Thymus (tissue), 14 donors: Measurements from ENCODE around the gene PROSER2. TPM values are rescaled to one million over a fixed set of nuclear protein-coding genes. Genes with fewer than 3 reads are reported as not detected.

Experiments used
- DNase-seq, 9 donors: peaks; one replicate each; pipeline ENCODE4 v3.0.0-alpha.2; 2013; ENCODE audit warnings: low spot score in 9 of 9, low read depth in 6 of 9, missing footprints in 1 of 9
- H3K27ac ChIP-seq, 2 donors: one replicate each; pipeline ENCODE4 v1.5.1; 2013; ENCODE audit warnings: control low read depth in 1 of 2, low read depth in 1 of 2, low read length in 1 of 2, mild to moderate bottlenecking in 1 of 2, moderate library complexity in 1 of 2
- H3K27me3 ChIP-seq, 2 donors: one replicate each; pipeline ENCODE4 v1.5.1; 2013; ENCODE audit warnings: low read length in 1 of 2; ENCODE audit not compliant: control insufficient read depth in 2 of 2, insufficient read depth in 1 of 2
- H3K36me3 ChIP-seq, 2 donors: one replicate each; pipeline ENCODE4 v1.5.1; 2013; ENCODE audit warnings: low read length in 1 of 2, mild to moderate bottlenecking in 1 of 2, moderate library complexity in 1 of 2; ENCODE audit not compliant: control insufficient read depth in 2 of 2, insufficient read depth in 2 of 2
- H3K4me1 ChIP-seq, 2 donors: one replicate each; pipeline ENCODE4 v1.5.1; 2013; ENCODE audit warnings: low read length in 2 of 2; ENCODE audit not compliant: control insufficient read depth in 2 of 2, insufficient read depth in 2 of 2
- H3K4me3 ChIP-seq, 2 donors: one replicate each; pipeline ENCODE4 v1.5.1; 2013; ENCODE audit warnings: low read length in 2 of 2, control low read depth in 1 of 2, mild to moderate bottlenecking in 1 of 2
- H3K9me3 ChIP-seq, 2 donors: one replicate each; pipeline ENCODE4 v1.5.1; 2013; ENCODE audit warnings: low read length in 1 of 2, mild to moderate bottlenecking in 1 of 2; ENCODE audit not compliant: control insufficient read depth in 2 of 2, insufficient read depth in 1 of 2
- WGBS: extraction: QIAGEN DNeasy Blood & Tissue Kit; methylation state at CpG from one replicate; pipeline ENCODE4 v1.1.7; 2013; 5-methylcytosine and 5-hydroxymethylcytosine counted together
- long read RNA-seq, 10 donors: transcript quantifications; one replicate each; lab custom pipeline, GENCODE V29; 2026
- polyA plus RNA-seq: library from polyadenylated mRNA; stranded (reverse); fragments of 200-250 nt; gene quantifications from one replicate; pipeline ENCODE4 v1.2.3, GENCODE V29; 2013
- total RNA-seq: library from RNA; stranded (reverse); fragments of 120-200 nt; gene quantifications from one replicate; pipeline ENCODE4 v1.2.4, GENCODE V29; 2013
- donor health status: healthy.

PROSER2 gene
- total RNA-seq (2.8 TPM), polyA plus RNA-seq (17.8 TPM)
- long read RNA-seq, donor 1 = 0 reads
- long read RNA-seq, donor 2 = 0 reads
- long read RNA-seq, donor 3, partial matches to known transcripts = 0 of 5 reads
- long read RNA-seq, donor 3, other reads (novel, unspliced or antisense) = 0 of 5 reads
- long read RNA-seq, donor 4, partial matches to known transcripts = 0 of 3 reads
- long read RNA-seq, donor 4, other reads (novel, unspliced or antisense) = 0 of 3 reads
- long read RNA-seq, donor 5, transcript PROSER2-201 (4 exons, 3,333 nt) = major isoform, 5 of 8 reads
- long read RNA-seq, donor 5, partial matches to known transcripts = 0 of 8 reads
- long read RNA-seq, donor 5, other reads (novel, unspliced or antisense) = 0 of 8 reads
- long read RNA-seq, donor 6, partial matches to known transcripts = 0 of 2 reads
- long read RNA-seq, donor 6, other reads (novel, unspliced or antisense) = 0 of 2 reads
- long read RNA-seq, donor 7, partial matches to known transcripts = 0 of 5 reads
- long read RNA-seq, donor 7, other reads (novel, unspliced or antisense) = 0 of 5 reads
- long read RNA-seq, donor 8, partial matches to known transcripts = 0 of 4 reads
- long read RNA-seq, donor 8, other reads (novel, unspliced or antisense) = 0 of 4 reads
- long read RNA-seq, donor 9, partial matches to known transcripts = 0 of 4 reads
- long read RNA-seq, donor 9, other reads (novel, unspliced or antisense) = 0 of 4 reads
- long read RNA-seq, donor 10, partial matches to known transcripts = 0 of 5 reads
- long read RNA-seq, donor 10, other reads (novel, unspliced or antisense) = 0 of 5 reads

- H3K27me3 ChIP-seq = peaks cover 16 to 39% of the 10 kb centered on the region in 2 donors
- peak within 1 kb of the TSS; percentile 54 to 69 for H3K4me3 ChIP-seq
- peaks cover 0 to 4% of the 10 kb centered on the region in 2 donors for H3K9me3 ChIP-seq
- peaks cover 0 to 3% of the 10 kb centered on the region in 2 donors for H3K4me1 ChIP-seq
- under 1% methylated on average over 114 of the region's 114 CpGs for WGBS
- H3K27ac ChIP-seq = peak within 1 kb of the TSS in 1 of 2 donors; percentile 82
- DNase-seq = peak in 7 of 9 donors; percentile 36 to 76 (median 42)
- no peaks in the 10 kb centered on the region for H3K36me3 ChIP-seq
These were observed at the start of gene PROSER2 for GRCh38 chr10:11823122-11823988. Gene PROSER2 (plus strand): TSS chr10:11823356. CDS start chr10:11852078, 28,722 bp downstream.

GRCh38 chr10:11773761-11774441 is 49.3 kb upstream of the PROSER2 start:
- no peak for DNase-seq
- Histone ChIP-seq H3K27me3 (no peaks in the 10 kb centered on the region), H3K4me3 (no peak overlapping the region), H3K4me1 (no peaks in the 10 kb centered on the region), H3K9me3 (no peaks in the 10 kb centered on the region), H3K36me3 (no peaks in the 10 kb centered on the region), H3K27ac (no peak overlapping the region)
- WGBS = 96% methylated on average over 14 of the region's 14 CpGs

- Histone ChIP-seq H3K27ac (no peak overlapping the region), H3K9me3 (no peaks in the 10 kb centered on the region), H3K27me3 (no peaks in the 10 kb centered on the region), H3K36me3 (no peaks in the 10 kb centered on the region), H3K4me3 (no peak overlapping the region), H3K4me1 (no peaks in the 10 kb centered on the region)
- DNase-seq = no peak
- 76% methylated on average over 5 of the region's 5 CpGs for WGBS
These were observed 47.7 kb upstream of the PROSER2 start for GRCh38 chr10:11775412-11775811.

GRCh38 chr10:11776080-11776479 is 47.1 kb upstream of the PROSER2 start:
- no peaks in the 10 kb centered on the region for H3K4me1 ChIP-seq
- WGBS = 97% methylated on average over 3 of the region's 3 CpGs

GRCh38 chr10:11781114-11781513 is 42.0 kb upstream of the PROSER2 start:
- Histone ChIP-seq H3K4me3 (no peak overlapping the region), H3K36me3 (no peaks in the 10 kb centered on the region), H3K4me1 (no peaks in the 10 kb centered on the region), H3K27me3 (no peaks in the 10 kb centered on the region), H3K9me3 (no peaks in the 10 kb centered on the region), H3K27ac (no peak overlapping the region)
- no peak for DNase-seq
- WGBS = 92% methylated on average over 6 of the region's 6 CpGs

More at GRCh38 chr10:11776080-11776479, 47.1 kb upstream of the PROSER2 start:
- DNase-seq = no peak
- Histone ChIP-seq H3K27ac (no peak overlapping the region), H3K9me3 (no peaks in the 10 kb centered on the region), H3K4me3 (no peak overlapping the region), H3K36me3 (no peaks in the 10 kb centered on the region), H3K27me3 (no peaks in the 10 kb centered on the region)

GRCh38 chr10:11782793-11783557 is 40.2 kb upstream of the PROSER2 start:
- no peaks in the 10 kb centered on the region for H3K27me3 ChIP-seq
- H3K27ac ChIP-seq = no peak overlapping the region
- no peaks in the 10 kb centered on the region for H3K4me1 ChIP-seq
- peak; percentile 21 to 79 (median 50) for DNase-seq
- no peak overlapping the region for H3K4me3 ChIP-seq
- 78% methylated on average over 18 of the region's 18 CpGs for WGBS
- H3K9me3 ChIP-seq = no peaks in the 10 kb centered on the region
- no peaks in the 10 kb centered on the region for H3K36me3 ChIP-seq

- H3K36me3 ChIP-seq = no peaks in the 10 kb centered on the region
- no peaks in the 10 kb centered on the region for H3K9me3 ChIP-seq
- no peak for DNase-seq
- no peak overlapping the region for H3K4me3 ChIP-seq
- H3K4me1 ChIP-seq = no peaks in the 10 kb centered on the region
- no peaks in the 10 kb centered on the region for H3K27me3 ChIP-seq
- H3K27ac ChIP-seq = no peak overlapping the region
- 93% methylated on average over 7 of the region's 7 CpGs for WGBS
These were observed 39.6 kb upstream of the PROSER2 start for GRCh38 chr10:11783558-11783865.

- no peak overlapping the region for H3K4me3 ChIP-seq
- no peaks in the 10 kb centered on the region for H3K9me3 ChIP-seq
- H3K4me1 ChIP-seq = no peaks in the 10 kb centered on the region
- no peaks in the 10 kb centered on the region for H3K36me3 ChIP-seq
- no peaks in the 10 kb centered on the region for H3K27me3 ChIP-seq
- no peak for DNase-seq
- H3K27ac ChIP-seq = no peak overlapping the region
- WGBS = 92% methylated on average over 9 of the region's 9 CpGs
These were observed 35.8 kb upstream of the PROSER2 start for GRCh38 chr10:11787374-11787773.
